Neural cell (in vitro differentiated cells): ENCODE measurements around the gene ADCY4. TPM values are rescaled to one million over a fixed set of nuclear protein-coding genes. Genes with fewer than 3 reads are reported as not detected.

ENCODE experiments used
- H2AFZ ChIP-seq: fragments of 200-600, 300-800 bp; sonication (generic), shearing (Covaris generic); 2 replicates; pipeline ENCODE4 v1.6.0; 2014; ENCODE audit warnings: low read depth, mild to moderate bottlenecking, antibody characterized with exemption, low read length, moderate library complexity
- H3F3A ChIP-seq: fragments of 200-600 bp; shearing (Covaris generic); 2 replicates; pipeline ENCODE4 v1.6.1; 2016; ENCODE audit warnings: mild to moderate bottlenecking, moderate library complexity, mixed read lengths, antibody characterized with exemption, low read length; ENCODE audit not compliant: insufficient read depth, poor library complexity, severe bottlenecking
- H3K27ac ChIP-seq: fragments of 200-600, 300-800 bp; sonication (generic), shearing (Covaris generic); 2 replicates; pipeline ENCODE4 v1.5.1; 2014; ENCODE audit warnings: mild to moderate bottlenecking, low read length, moderate library complexity
- H3K27me3 ChIP-seq: fragments of 300-800, 200-600 bp; sonication (generic), shearing (Covaris generic); 2 replicates; pipeline ENCODE4 v1.6.0; 2014; ENCODE audit warnings: mild to moderate bottlenecking, low read depth, low read length, moderate library complexity; ENCODE audit not compliant: insufficient read depth
- H3K36me3 ChIP-seq: fragments of 300-800, 200-600 bp; sonication (generic), shearing (Covaris generic); 2 replicates; pipeline ENCODE4 v1.5.1; 2014; ENCODE audit warnings: mild to moderate bottlenecking, antibody characterized with exemption, low read length, moderate library complexity; ENCODE audit not compliant: insufficient read depth
- H3K4me2 ChIP-seq: fragments of 300-800, 200-600 bp; sonication (generic), shearing (Covaris generic); 2 replicates; pipeline ENCODE4 v1.6.0; 2014; ENCODE audit warnings: mild to moderate bottlenecking, low read length
- H3K4me3 ChIP-seq: fragments of 300-800, 200-600 bp; sonication (generic), shearing (Covaris generic); 2 replicates; pipeline ENCODE4 v1.5.1; 2014; ENCODE audit warnings: mild to moderate bottlenecking, low read length, moderate library complexity
- H3K79me2 ChIP-seq: fragments of 200-600 bp; shearing (Covaris generic); replicated peaks from 2 replicates; pipeline ENCODE4 v1.6.0; 2014; ENCODE audit warnings: mild to moderate bottlenecking, low read length, moderate library complexity; ENCODE audit not compliant: insufficient read depth
- H3K9ac ChIP-seq: fragments of 300-800, 200-600 bp; sonication (generic), shearing (Covaris generic); 2 replicates; pipeline ENCODE4 v1.6.1; 2016; ENCODE audit warnings: mild to moderate bottlenecking, low read length, mixed read lengths
- H3K9me2 ChIP-seq: fragments of 200-600 bp; shearing (Covaris generic); 2 replicates; pipeline ENCODE4 v1.6.1; 2016; ENCODE audit warnings: mild to moderate bottlenecking, low read length, mixed read lengths; ENCODE audit not compliant: insufficient read depth
- H3K9me3 ChIP-seq: fragments of 200-600, 300-800 bp; sonication (generic), shearing (Covaris generic); 2 replicates; pipeline ENCODE4 v1.6.1; 2016; ENCODE audit warnings: mild to moderate bottlenecking, mixed run types, low read length, moderate library complexity, mixed read lengths
- H4K20me1 ChIP-seq: fragments of 200-600 bp; shearing (Covaris generic); 2 replicates; pipeline ENCODE4 v1.6.1; 2016; ENCODE audit warnings: mild to moderate bottlenecking, mixed run types; ENCODE audit not compliant: insufficient read depth
- CTCF ChIP-seq: fragments of 450-650 bp; IDR thresholded peaks from 2 replicates; pipeline ENCODE4 v1.5.1; 2014; ENCODE audit warnings: antibody characterized with exemption, mild to moderate bottlenecking, moderate library complexity; ENCODE audit not compliant: poor library complexity, severe bottlenecking
- EP300 ChIP-seq: fragments of 450-650 bp; conservative IDR thresholded peaks from 2 replicates; pipeline ENCODE4 v1.6.1; 2014; ENCODE audit warnings: antibody characterized with exemption, mild to moderate bottlenecking, moderate library complexity; ENCODE audit not compliant: poor library complexity, severe bottlenecking
- EZH2 ChIP-seq: fragments of 200-600, 300-800 bp; shearing (Covaris generic), sonication (generic); IDR thresholded peaks from 2 replicates; pipeline ENCODE4 v1.6.1; 2014; ENCODE audit warnings: antibody characterized with exemption, low read length, borderline replicate concordance, mild to moderate bottlenecking; ENCODE audit not compliant: insufficient read depth, poor library complexity, severe bottlenecking
- MXI1 ChIP-seq: fragments of 450-650 bp; conservative IDR thresholded peaks from 2 replicates; pipeline ENCODE4 v1.6.1; 2014; ENCODE audit warnings: antibody characterized with exemption, mild to moderate bottlenecking; ENCODE audit not compliant: poor library complexity, severe bottlenecking
- POLR2AphosphoS5 ChIP-seq: IDR thresholded peaks from 2 replicates; pipeline ENCODE4 v1.6.1; 2012
- RAD21 ChIP-seq: fragments of 450-650 bp; conservative IDR thresholded peaks from 2 replicates; pipeline ENCODE4 v1.6.1; 2014; ENCODE audit warnings: antibody characterized with exemption, mild to moderate bottlenecking, moderate library complexity
- REST ChIP-seq: IDR thresholded peaks from 2 replicates; pipeline ENCODE4 v1.6.1; 2012; ENCODE audit warnings: borderline replicate concordance
- SMC3 ChIP-seq: fragments of 450-650 bp; conservative IDR thresholded peaks from 2 replicates; pipeline ENCODE4 v1.6.1; 2014; ENCODE audit warnings: antibody characterized with exemption, mild to moderate bottlenecking, moderate library complexity; ENCODE audit not compliant: poor library complexity
- TAF1 ChIP-seq: IDR thresholded peaks from 2 replicates; pipeline ENCODE4 v1.6.1; 2012; ENCODE audit warnings: low read depth
- polyA plus RNA-seq: library from polyadenylated mRNA; depleted of rRNA; stranded (reverse); fragments of >200 nt; gene quantifications from 2 replicates; pipeline ENCODE4 v1.2.3, GENCODE V29; 2014

Gene ADCY4
- polyA plus RNA-seq, 1 donor from 2014 or later, result not detected

- no peaks in the 10 kb centered on the region for H3K79me2 ChIP-seq
- H3K9me3 ChIP-seq, result no peaks in the 10 kb centered on the region
- no peaks in the 10 kb centered on the region for H4K20me1 ChIP-seq
- H3K36me3 ChIP-seq, result no peaks in the 10 kb centered on the region
- no peaks in the 10 kb centered on the region for H3K9me2 ChIP-seq
- H3K4me2 ChIP-seq, result no peak overlapping the region
- H3K4me3 ChIP-seq, result no peak overlapping the region
- no peak overlapping the region for H3K27ac ChIP-seq
- H3K27me3 ChIP-seq, result no peaks in the 10 kb centered on the region
- H3K9ac ChIP-seq, result no peak overlapping the region
- no peaks in the 10 kb centered on the region for H3F3A ChIP-seq
- no peak overlapping the region for H2AFZ ChIP-seq
- no peak for TF ChIP-seq TAF1
- TF ChIP-seq EZH2, result no peak
- no peak for TF ChIP-seq REST
- TF ChIP-seq POLR2AphosphoS5, result no peak
- TF ChIP-seq MXI1, result no peak
- TF ChIP-seq SMC3, result no peak
- TF ChIP-seq RAD21, result no peak
- TF ChIP-seq CTCF, result no peak
- TF ChIP-seq EP300, result no peak
Measured at GRCh38 chr14:24379907-24380730, 45.2 kb upstream of the ADCY4 start.

DNA sequence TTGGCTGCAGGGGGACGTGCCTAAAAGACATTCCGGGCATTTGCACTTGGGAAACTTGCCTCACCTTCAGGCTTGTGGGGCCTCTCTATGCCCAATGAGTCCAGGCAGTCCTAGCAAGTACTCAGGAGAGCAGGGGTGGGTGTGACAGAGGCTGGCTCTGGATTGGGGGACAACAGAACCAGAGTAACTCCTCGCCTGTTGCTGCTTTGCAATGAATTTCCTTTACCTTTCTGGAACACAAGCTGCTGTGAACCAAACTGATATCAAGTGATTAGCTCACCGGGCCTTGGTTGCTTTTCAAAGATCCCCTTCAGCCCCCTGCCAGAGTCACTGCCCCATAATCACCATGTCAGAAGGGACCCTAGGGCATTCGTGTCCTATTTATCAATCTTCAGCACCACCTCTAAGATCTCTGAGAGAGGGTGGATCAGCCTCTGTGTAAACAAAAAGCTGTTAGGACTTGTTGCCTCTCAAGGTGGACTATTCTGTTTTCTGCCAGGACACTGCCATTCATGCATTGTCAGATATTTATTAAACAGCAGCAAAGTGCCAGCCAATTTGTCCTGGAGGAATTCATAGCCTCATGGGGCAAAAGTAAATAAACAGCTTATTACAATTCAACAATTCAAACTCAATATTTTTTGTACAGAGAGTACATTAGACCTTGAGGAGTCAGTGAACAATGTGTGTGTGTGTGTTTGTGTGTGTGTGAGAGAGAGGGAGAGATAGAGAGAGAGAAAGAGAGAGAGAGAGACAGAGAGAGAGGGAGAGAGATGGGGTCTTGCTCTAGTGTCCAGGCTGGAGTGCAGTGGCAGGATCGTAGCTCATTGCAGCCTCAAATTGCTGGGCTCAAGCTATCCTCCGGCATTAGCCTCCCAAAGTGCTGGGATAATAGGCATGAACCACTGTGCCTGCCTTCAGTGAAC, 44.4 kb upstream of the ADCY4 start:
- Histone ChIP-seq H3F3A (no peaks in the 10 kb centered on the region), H3K27me3 (no peaks in the 10 kb centered on the region), H3K79me2 (no peaks in the 10 kb centered on the region), H3K4me3 (no peak overlapping the region), H3K27ac (no peak overlapping the region), H2AFZ (no peak overlapping the region), H4K20me1 (no peaks in the 10 kb centered on the region), H3K9me2 (no peaks in the 10 kb centered on the region), H3K9ac (no peak overlapping the region), H3K9me3 (no peaks in the 10 kb centered on the region), H3K4me2 (no peak overlapping the region), H3K36me3 (no peaks in the 10 kb centered on the region)
- TF ChIP-seq POLR2AphosphoS5 (no peak), TAF1 (no peak), EP300 (no peak), REST (no peak), EZH2 (no peak), RAD21 (no peak), MXI1 (no peak), SMC3 (no peak), CTCF (no peak)
